Measurements from ENCODE around the gene IQCF6.
"Not testable (repeated sequence)": the region's sequence is repeated elsewhere in the genome, so short reads cannot be mapped to it uniquely, and the experiment has no call there.

IQCF6 gene

GRCh38 chr3:51779137-51779536 lies at the start of gene IQCF6:
TSS of gene IQCF6 (minus strand) at chr3:51779237. CDS start at chr3:51779224, 13 bp downstream.
- no peak for DNase-seq

GRCh38 chr3:51828297-51828696 lies 49.3 kb upstream of the IQCF6 start:
- no peak for DNase-seq

- DNase-seq, result no peak
These were observed 40.8 kb upstream of the IQCF6 start for GRCh38 chr3:51819709-51820406.

- no peak for DNase-seq
These were observed 40.1 kb upstream of the IQCF6 start for GRCh38 chr3:51819151-51819550.

GRCh38 chr3:51817375-51817774 lies 38.3 kb upstream of the IQCF6 start:
- no peak for DNase-seq

- no peak for DNase-seq
These were observed 37.7 kb upstream of the IQCF6 start for GRCh38 chr3:51816723-51817122.

GRCh38 chr3:51815614-51816013 lies 36.6 kb upstream of the IQCF6 start:
- DNase-seq, result no peak

- DNase-seq, result no peak
These were observed 35.0 kb upstream of the IQCF6 start for GRCh38 chr3:51814034-51814433.

- DNase-seq, result no peak
These were observed 34.5 kb upstream of the IQCF6 start for GRCh38 chr3:51813539-51813938.

GRCh38 chr3:51808934-51809333 lies 29.9 kb upstream of the IQCF6 start:
- no peak for DNase-seq

GRCh38 chr3:51802106-51802703 lies 23.2 kb upstream of the IQCF6 start:
- no peak for DNase-seq

- no peak for DNase-seq
These were observed 21.7 kb upstream of the IQCF6 start for GRCh38 chr3:51800750-51801125.

- no peak for DNase-seq
These were observed 21.1 kb upstream of the IQCF6 start for GRCh38 chr3:51799879-51800749.

- DNase-seq, result no peak
These were observed 19.4 kb upstream of the IQCF6 start for GRCh38 chr3:51798411-51798963.

GRCh38 chr3:51796854-51797253 lies 17.8 kb upstream of the IQCF6 start:
- no peak for DNase-seq

GRCh38 chr3:51794206-51794605 lies 15.2 kb upstream of the IQCF6 start:
- no peak for DNase-seq

GRCh38 chr3:51792206-51792605 lies 13.2 kb upstream of the IQCF6 start:
- DNase-seq, result no peak

- no peak for DNase-seq
These were observed 10.4 kb upstream of the IQCF6 start for GRCh38 chr3:51789437-51789836.

GRCh38 chr3:51787576-51787975 lies 8.5 kb upstream of the IQCF6 start:
- DNase-seq, result not testable (repeated sequence)

GRCh38 chr3:51786267-51786666 lies 7.2 kb upstream of the IQCF6 start:
- DNase-seq, result no peak

GRCh38 chr3:51778554-51778953 lies 483 bp downstream of the IQCF6 start:
- DNase-seq, result no peak

GRCh38 chr3:51777985-51778384 lies 1.1 kb downstream of the IQCF6 start:
- DNase-seq, result no peak

- no peak for DNase-seq
These were observed 5.4 kb downstream of the IQCF6 start for GRCh38 chr3:51773529-51774056.

Data from activated T-cell treated with anti-CD3 and anti-CD28 coated beads, Interleukin-2, amount 50 U/mL, for 1 hour (primary cell).